Measurements from ENCODE around the gene TLNRD1. TPM values are rescaled to one million over a fixed set of nuclear protein-coding genes. Genes with fewer than 3 reads are reported as not detected.

TLNRD1 gene
- total RNA-seq, 2 donors from 2014 or later, result 19.3 to 25.4 TPM

GRCh38 chr15:81033508-81033907 lies 32.8 kb downstream of the TLNRD1 start:
- Histone ChIP-seq H3K27me3 (replicated peaks; ENCODE audit: insufficient read depth) (no peaks in the 10 kb centered on the region), H3K4me3 (no peak overlapping the region), H3K9me3 (no peaks in the 10 kb centered on the region), H3K4me1 (replicated peaks) (no peaks in the 10 kb centered on the region), H3K36me3 (no peaks in the 10 kb centered on the region), H3K27ac (peak overlapping the region; percentile 8 to 44)
- DNase-seq (ENCODE audit: low spot score), result no peak
- WGBS, result 11% methylated on average over 2 of the region's 2 CpGs
- TF ChIP-seq CTCF (IDR thresholded peaks at IDR 0.05) (no peak), POLR2AphosphoS5 (IDR thresholded peaks at IDR 0.05) (no peak), POLR2A (IDR thresholded peaks at IDR 0.05) (no peak)
- intact Hi-C loops (cut with DNase I), result no loop called here

- Histone ChIP-seq H3K9me3 (no peaks in the 10 kb centered on the region), H3K27ac (no peak overlapping the region), H3K4me1 (replicated peaks) (no peaks in the 10 kb centered on the region), H3K36me3 (no peaks in the 10 kb centered on the region), H3K4me3 (no peak overlapping the region), H3K27me3 (replicated peaks; ENCODE audit: insufficient read depth) (no peaks in the 10 kb centered on the region)
- intact Hi-C loops (cut with DNase I), result no loop called here
- WGBS, result 92% methylated on average over 14 of the region's 14 CpGs
- no peak for DNase-seq (ENCODE audit: low spot score)
- TF ChIP-seq CTCF (IDR thresholded peaks at IDR 0.05) (no peak), POLR2A (IDR thresholded peaks at IDR 0.05) (no peak), POLR2AphosphoS5 (IDR thresholded peaks at IDR 0.05) (no peak)
These were observed 37.4 kb downstream of the TLNRD1 start for GRCh38 chr15:81037952-81038743.

- no peak overlapping the region for H3K27ac ChIP-seq
- H3K9me3 ChIP-seq, result no peaks in the 10 kb centered on the region
- no peaks in the 10 kb centered on the region for H3K36me3 ChIP-seq
- H3K27me3 ChIP-seq (replicated peaks; ENCODE audit: insufficient read depth), result no peaks in the 10 kb centered on the region
- H3K4me1 ChIP-seq (replicated peaks), result no peaks in the 10 kb centered on the region
- TF ChIP-seq POLR2AphosphoS5 (IDR thresholded peaks at IDR 0.05), result no peak
- no peak for TF ChIP-seq POLR2A (IDR thresholded peaks at IDR 0.05)
- no peak for TF ChIP-seq CTCF (IDR thresholded peaks at IDR 0.05)
- intact Hi-C loops (cut with DNase I), result no loop called here
- H3K4me3 ChIP-seq, result no peak overlapping the region
- DNase-seq (ENCODE audit: low spot score), result peak; percentile 12
- 33% methylated on average over 4 of the region's 4 CpGs for whole genome bisulfite sequencing
These were observed 38.4 kb downstream of the TLNRD1 start for GRCh38 chr15:81038975-81039607.

GRCh38 chr15:81040757-81041156 lies 40.0 kb downstream of the TLNRD1 start:
- H3K27me3 ChIP-seq (replicated peaks; ENCODE audit: insufficient read depth), result no peaks in the 10 kb centered on the region
- 81% methylated on average over 6 of the region's 6 CpGs for WGBS
- no peaks in the 10 kb centered on the region for H3K9me3 ChIP-seq
- H3K27ac ChIP-seq, result no peak overlapping the region
- TF ChIP-seq POLR2AphosphoS5 (IDR thresholded peaks at IDR 0.05) (no peak), CTCF (IDR thresholded peaks at IDR 0.05) (no peak), POLR2A (IDR thresholded peaks at IDR 0.05) (no peak)
- H3K36me3 ChIP-seq, result no peaks in the 10 kb centered on the region
- no peak for DNase-seq (ENCODE audit: low spot score)
- intact Hi-C loops (cut with DNase I), result no loop called here
- no peaks in the 10 kb centered on the region for H3K4me1 ChIP-seq (replicated peaks)
- no peak overlapping the region for H3K4me3 ChIP-seq
